ENCODE measurements around the gene RSBN1L. TPM values are rescaled to one million over a fixed set of nuclear protein-coding genes. Genes with fewer than 3 reads are reported as not detected.

Gene RSBN1L
- total and polyA plus RNA-seq, 2 donors (not counting 3 experiments of a cell fraction or from before 2014, with no cell fraction given): 3.0 to 13.1 TPM

- dilution Hi-C loops (cut with MboI; ENCODE audit: extremely low pct_ligation_motif_present, low sequenced_read_pairs): no loop called here
- no peaks in the 10 kb centered on the region for H3K36me3 ChIP-seq (ENCODE audit: control insufficient read depth in 2 of 2, extremely low read depth in 1 of 2, insufficient read depth in 2 of 2, low read length in 2 of 2)
- no peaks in the 10 kb centered on the region for H3K9me1 ChIP-seq (replicated peaks; ENCODE audit: control insufficient read depth, extremely low read depth, insufficient read depth, low read length)
- intact Hi-C loops (cut with micrococcal nuclease): no loop called here
- no peaks in the 10 kb centered on the region for H3K9me3 ChIP-seq (replicated peaks; ENCODE audit: control insufficient read depth, insufficient read depth, low read length)
- ChIA-PET CTCF (interaction anchor here (1.0 kb wide), 1 partner anchor 88 kb away, joined by 3 read pairs; no protein-coding TSS in a partner anchor), POLR2A (no interaction called here)
- H3K9ac ChIP-seq (replicated peaks; ENCODE audit: extremely low read depth, insufficient read depth, low read length): no peak overlapping the region
- H3K27ac ChIP-seq (ENCODE audit: insufficient read depth, low read depth, low read length): no peak overlapping the region
- FAIRE-seq (no peak), DNase-seq (ENCODE audit: low read depth, low spot score) (no peak)
- H3K4me3 ChIP-seq (replicated peaks in 1 of 3; ENCODE audit: insufficient read depth in 1 of 3, low read depth in 1 of 3, low read length in 3 of 3): no peak overlapping the region
- H3K27me3 ChIP-seq (ENCODE audit: control insufficient read depth in 2 of 2, insufficient read depth in 2 of 2, low read length in 2 of 2): no peaks in the 10 kb centered on the region
- no peak overlapping the region for H2AFZ ChIP-seq (ENCODE audit: low read depth, low read length)
- peaks cover 9% of the 10 kb centered on the region for H3K79me2 ChIP-seq (ENCODE audit: control insufficient read depth, insufficient read depth, low read length)
- peaks cover 10% of the 10 kb centered on the region for H3K4me1 ChIP-seq (ENCODE audit: control insufficient read depth, extremely low read depth, insufficient read depth, low read length)
- no TSS peak for BruUV-seq (replicated peaks)
- H4K20me1 ChIP-seq (replicated peaks; ENCODE audit: control insufficient read depth, extremely low read depth, insufficient read depth, low read length): no peaks in the 10 kb centered on the region
- TF ChIP-seq POLR2AphosphoS5 (IDR thresholded peaks at IDR 0.05; ENCODE audit: insufficient read depth, low read depth, low read length) (no peak), MAX (IDR thresholded peaks at IDR 0.05; ENCODE audit: insufficient read depth, insufficient read length) (no peak), GATA2 (IDR thresholded peaks at IDR 0.05; ENCODE audit: insufficient read depth, insufficient read length, low read depth, low read length) (no peak), EZH2 (IDR thresholded peaks at IDR 0.05; ENCODE audit: borderline replicate concordance, low read depth, low read length, severe bottlenecking) (no peak), MYC (IDR thresholded peaks at IDR 0.05; ENCODE audit: low read depth, low read length) (no peak), CTCF (IDR thresholded peaks at IDR 0.05; ENCODE audit: extremely low read depth in 1 of 2, insufficient read depth in 1 of 2, low read depth in 1 of 2, low read length in 2 of 2) (no peak), JUN (IDR thresholded peaks at IDR 0.05; ENCODE audit: borderline replicate concordance, insufficient read depth, insufficient read length, low read depth) (no peak), POLR2A (IDR thresholded peaks at IDR 0.05; ENCODE audit: low read depth, low read length) (no peak)
- H3K4me2 ChIP-seq (ENCODE audit: insufficient read depth, low read length): no peak overlapping the region
These were observed 44.0 kb downstream of the RSBN1L start for GRCh38 chr7:77740257-77740656.
